ENCODE results near the gene ATP5MC2. TPM values are rescaled to one million over a fixed set of nuclear protein-coding genes. Genes with fewer than 3 reads are reported as not detected.
"Not testable (repeated sequence)": the region's sequence is repeated elsewhere in the genome, so short reads cannot be mapped to it uniquely, and the experiment has no call there.

The ATP5MC2 gene
- total RNA-seq = 110 and 133 TPM in 2 replicates

GRCh38 chr12:53675701-53676607 lies at the start of gene ATP5MC2:
ATP5MC2 (minus strand) TSS chr12:53676083; CDS start chr12:53672614, 3,469 bp downstream.
- DNase-seq (ENCODE audit: low read depth in 2 of 2) = peak; percentile 97 to 99

GRCh38 chr12:53722450-53723041 lies 46.7 kb upstream of the ATP5MC2 start:
- DNase-seq (ENCODE audit: low read depth in 2 of 2) = no peak

GRCh38 chr12:53720946-53721345 lies 45.1 kb upstream of the ATP5MC2 start:
- DNase-seq (ENCODE audit: low read depth in 2 of 2) = no peak

- DNase-seq (ENCODE audit: low read depth in 2 of 2) = no peak
Observed at GRCh38 chr12:53719649-53720048, 43.8 kb upstream of the ATP5MC2 start.

GRCh38 chr12:53718567-53718966 lies 42.7 kb upstream of the ATP5MC2 start:
- DNase-seq (ENCODE audit: low read depth in 2 of 2) = not testable (repeated sequence)

- no peak for DNase-seq (ENCODE audit: low read depth in 2 of 2)
Observed at GRCh38 chr12:53717319-53717718, 41.4 kb upstream of the ATP5MC2 start.

GRCh38 chr12:53714004-53714403 lies 38.1 kb upstream of the ATP5MC2 start:
- DNase-seq (ENCODE audit: low read depth in 2 of 2) = no peak

GRCh38 chr12:53713516-53713915 lies 37.6 kb upstream of the ATP5MC2 start:
- DNase-seq (ENCODE audit: low read depth in 2 of 2) = no peak

GRCh38 chr12:53712059-53712643 lies 36.3 kb upstream of the ATP5MC2 start:
- DNase-seq (ENCODE audit: low read depth in 2 of 2) = no peak

GRCh38 chr12:53710091-53710490 lies 34.2 kb upstream of the ATP5MC2 start:
- no peak for DNase-seq (ENCODE audit: low read depth in 2 of 2)

GRCh38 chr12:53709671-53710070 lies 33.8 kb upstream of the ATP5MC2 start:
- DNase-seq (ENCODE audit: low read depth in 2 of 2) = no peak

GRCh38 chr12:53706080-53706479 lies 30.2 kb upstream of the ATP5MC2 start:
- no peak for DNase-seq (ENCODE audit: low read depth in 2 of 2)

GRCh38 chr12:53703756-53704155 lies 27.9 kb upstream of the ATP5MC2 start:
- DNase-seq (ENCODE audit: low read depth in 2 of 2) = no peak

- DNase-seq (ENCODE audit: low read depth in 2 of 2) = peak; percentile 36 to 64
Observed at GRCh38 chr12:53701518-53702264, 25.8 kb upstream of the ATP5MC2 start.

GRCh38 chr12:53700567-53700966 lies 24.7 kb upstream of the ATP5MC2 start:
- no peak for DNase-seq (ENCODE audit: low read depth in 2 of 2)

GRCh38 chr12:53699678-53700025 lies 23.8 kb upstream of the ATP5MC2 start:
- DNase-seq (ENCODE audit: low read depth in 2 of 2) = no peak

- DNase-seq (ENCODE audit: low read depth in 2 of 2) = no peak
Observed at GRCh38 chr12:53698948-53699677, 23.2 kb upstream of the ATP5MC2 start.

- DNase-seq (ENCODE audit: low read depth in 2 of 2) = no peak
Observed at GRCh38 chr12:53696655-53697331, 20.9 kb upstream of the ATP5MC2 start.

GRCh38 chr12:53696285-53696654 lies 20.4 kb upstream of the ATP5MC2 start:
- DNase-seq (ENCODE audit: low read depth in 2 of 2) = peak; percentile 86 to 94

All from dermis microvascular lymphatic vessel endothelial cell (primary cell).